ENCODE data around the gene TBC1D22A.

The TBC1D22A gene

GRCh38 chr22:47102081-47102480, 339.6 kb downstream of the TBC1D22A start:
- no peak for ATAC-seq
- TF ChIP-seq PPARA (CRISPR knock-in tag; IDR thresholded peaks at IDR 0.05; ENCODE audit: borderline replicate concordance), result no peak
- TF ChIP-seq SNAI2 (CRISPR knock-in tag; IDR thresholded peaks at IDR 0.05), result no peak
- TF ChIP-seq ISL1 (CRISPR knock-in tag; IDR thresholded peaks at IDR 0.05), result no peak
- TF ChIP-seq ZC3H10 (CRISPR knock-in tag; IDR thresholded peaks at IDR 0.05), result no peak
- no peak for TF ChIP-seq BACH2 (CRISPR knock-in tag; IDR thresholded peaks at IDR 0.05; ENCODE audit: borderline replicate concordance)
- TF ChIP-seq OSR1 (CRISPR knock-in tag; IDR thresholded peaks at IDR 0.05), result no peak
- TF ChIP-seq CSDC2 (CRISPR knock-in tag; IDR thresholded peaks at IDR 0.05), result no peak
- no peak for TF ChIP-seq ZFP3 (CRISPR knock-in tag; IDR thresholded peaks at IDR 0.05)
- TF ChIP-seq TOX (CRISPR knock-in tag; IDR thresholded peaks at IDR 0.05; ENCODE audit: borderline replicate concordance), result no peak
- no peak for TF ChIP-seq ESRRG (CRISPR knock-in tag; IDR thresholded peaks at IDR 0.05)
- no peak for TF ChIP-seq CSRNP3 (CRISPR knock-in tag; IDR thresholded peaks at IDR 0.05)
- TF ChIP-seq ZFP30 (CRISPR knock-in tag; IDR thresholded peaks at IDR 0.05), result no peak
- no peak for TF ChIP-seq ZNF8 (CRISPR knock-in tag; IDR thresholded peaks at IDR 0.05)
- TF ChIP-seq GLIS3 (CRISPR knock-in tag; IDR thresholded peaks at IDR 0.05), result no peak
- no peak for TF ChIP-seq CREB5 (CRISPR knock-in tag; IDR thresholded peaks at IDR 0.05; ENCODE audit: low read depth)
- TF ChIP-seq TCF4 (CRISPR knock-in tag; IDR thresholded peaks at IDR 0.05; ENCODE audit: borderline replicate concordance), result no peak

GRCh38 chr22:47102648-47103047, 340.2 kb downstream of the TBC1D22A start:
- ATAC-seq, result no peak
- no peak for TF ChIP-seq ISL1 (CRISPR knock-in tag; IDR thresholded peaks at IDR 0.05)
- TF ChIP-seq POU6F1 (CRISPR knock-in tag; IDR thresholded peaks at IDR 0.05; ENCODE audit: borderline replicate concordance, low read depth), result no peak
- no peak for TF ChIP-seq TCF4 (CRISPR knock-in tag; IDR thresholded peaks at IDR 0.05; ENCODE audit: borderline replicate concordance)
- no peak for TF ChIP-seq PPARA (CRISPR knock-in tag; IDR thresholded peaks at IDR 0.05; ENCODE audit: borderline replicate concordance)

- TF ChIP-seq TOX (CRISPR knock-in tag; IDR thresholded peaks at IDR 0.05; ENCODE audit: borderline replicate concordance) (no peak), TSHZ2 (CRISPR knock-in tag; IDR thresholded peaks at IDR 0.05) (no peak), RARB (CRISPR knock-in tag; IDR thresholded peaks at IDR 0.05) (no peak), CREB5 (CRISPR knock-in tag; IDR thresholded peaks at IDR 0.05; ENCODE audit: low read depth) (no peak), ZC3H10 (CRISPR knock-in tag; IDR thresholded peaks at IDR 0.05) (no peak), GLIS3 (CRISPR knock-in tag; IDR thresholded peaks at IDR 0.05) (no peak), TCF4 (CRISPR knock-in tag; IDR thresholded peaks at IDR 0.05; ENCODE audit: borderline replicate concordance) (no peak), BACH2 (CRISPR knock-in tag; IDR thresholded peaks at IDR 0.05; ENCODE audit: borderline replicate concordance) (no peak), ZFP30 (CRISPR knock-in tag; IDR thresholded peaks at IDR 0.05) (no peak)
- no peak for ATAC-seq
Measured at GRCh38 chr22:47105085-47105484, 342.6 kb downstream of the TBC1D22A start.

GRCh38 chr22:47106806-47107205, 344.4 kb downstream of the TBC1D22A start:
- ATAC-seq, result no peak
- TF ChIP-seq ZNF8 (CRISPR knock-in tag; IDR thresholded peaks at IDR 0.05) (no peak), POU6F1 (CRISPR knock-in tag; IDR thresholded peaks at IDR 0.05; ENCODE audit: borderline replicate concordance, low read depth) (no peak), SNAI2 (CRISPR knock-in tag; IDR thresholded peaks at IDR 0.05) (no peak), ESRRG (CRISPR knock-in tag; IDR thresholded peaks at IDR 0.05) (no peak), ZFP30 (CRISPR knock-in tag; IDR thresholded peaks at IDR 0.05) (no peak), OSR1 (CRISPR knock-in tag; IDR thresholded peaks at IDR 0.05) (no peak), ZC3H10 (CRISPR knock-in tag; IDR thresholded peaks at IDR 0.05) (no peak), BACH2 (CRISPR knock-in tag; IDR thresholded peaks at IDR 0.05; ENCODE audit: borderline replicate concordance) (no peak), GLIS3 (CRISPR knock-in tag; IDR thresholded peaks at IDR 0.05) (no peak), PPARA (CRISPR knock-in tag; IDR thresholded peaks at IDR 0.05; ENCODE audit: borderline replicate concordance) (no peak), TCF4 (CRISPR knock-in tag; IDR thresholded peaks at IDR 0.05; ENCODE audit: borderline replicate concordance) (no peak), ZNF565 (CRISPR knock-in tag; conservative IDR thresholded peaks at IDR 0.05; ENCODE audit: low read depth) (no peak), ARNTL (CRISPR knock-in tag; IDR thresholded peaks at IDR 0.05; ENCODE audit: borderline replicate concordance, low read depth) (no peak), CSDC2 (CRISPR knock-in tag; IDR thresholded peaks at IDR 0.05) (no peak), PATZ1 (CRISPR knock-in tag; IDR thresholded peaks at IDR 0.05; ENCODE audit: borderline replicate concordance) (no peak), ISL1 (CRISPR knock-in tag; IDR thresholded peaks at IDR 0.05) (no peak), ZFP3 (CRISPR knock-in tag; IDR thresholded peaks at IDR 0.05) (no peak), RARB (CRISPR knock-in tag; IDR thresholded peaks at IDR 0.05) (no peak)
